SK-N-SH treated with all-trans-retinoic acid at 6 μM for 48 hours (cell line): Measurements from ENCODE around the gene ZSCAN22.

Experiments
- ARNTL ChIP-seq: fragments of 450-650 bp; formaldehyde crosslinking; IDR thresholded peaks from 2 replicates; pipeline ENCODE4 v1.5.0; 2020; ENCODE audit warnings: low read depth, mild to moderate bottlenecking, moderate library complexity, borderline replicate concordance
- BACH2 ChIP-seq: fragments of 250-450 bp; sonication (Bioruptor Pico); IDR thresholded peaks from 2 replicates; pipeline ENCODE4 v1.9.0; 2021; ENCODE audit warnings: mild to moderate bottlenecking, borderline replicate concordance
- CSDC2 ChIP-seq: fragments of 250-450 bp; sonication (Bioruptor Pico); IDR thresholded peaks from 2 replicates; pipeline ENCODE4 v1.5.0; 2020; ENCODE audit warnings: mild to moderate bottlenecking, moderate library complexity
- CSRNP3 ChIP-seq: fragments of 250-450 bp; sonication (Bioruptor Pico); IDR thresholded peaks from 2 replicates; pipeline ENCODE4 v1.5.1; 2021; ENCODE audit warnings: mild to moderate bottlenecking, moderate library complexity
- GLIS3 ChIP-seq: fragments of 250-450 bp; sonication (Bioruptor Pico); IDR thresholded peaks from 2 replicates; pipeline ENCODE4 v1.5.0; 2020; ENCODE audit warnings: mild to moderate bottlenecking, moderate library complexity
- ISL1 ChIP-seq: fragments of 250-450 bp; sonication (Bioruptor Pico); IDR thresholded peaks from 2 replicates; pipeline ENCODE4 v2.1.2; 2022; ENCODE audit warnings: mild to moderate bottlenecking, moderate library complexity
- OSR1 ChIP-seq: fragments of 250-450 bp; sonication (Bioruptor Pico); IDR thresholded peaks from 2 replicates; pipeline ENCODE4 v1.8.0; 2022; ENCODE audit warnings: moderate library complexity, mild to moderate bottlenecking, inconsistent platforms
- RARB ChIP-seq: fragments of 250-450 bp; sonication (Bioruptor Pico); IDR thresholded peaks from 2 replicates; pipeline ENCODE4 v1.8.0; 2021; ENCODE audit warnings: mild to moderate bottlenecking, moderate library complexity
- SNAI2 ChIP-seq: fragments of 250-450 bp; sonication (Bioruptor Pico); IDR thresholded peaks from 2 replicates; pipeline ENCODE4 v1.5.0; 2020; ENCODE audit warnings: mild to moderate bottlenecking, moderate library complexity
- ZFP30 ChIP-seq: fragments of 450-650 bp; formaldehyde crosslinking; IDR thresholded peaks from 2 replicates; pipeline ENCODE4 v1.5.0; 2022; ENCODE audit warnings: mild to moderate bottlenecking, moderate library complexity
- ZNF565 ChIP-seq: fragments of 450-650 bp; formaldehyde crosslinking; conservative IDR thresholded peaks from 2 replicates; pipeline ENCODE4 v1.5.0; 2020; ENCODE audit warnings: low read depth, mild to moderate bottlenecking, moderate library complexity
- TF ChIP-seq, protein P1 (sequence below): fragments of 250-450 bp; sonication (Bioruptor Pico); IDR thresholded peaks from 2 replicates; pipeline ENCODE4 v1.8.0; 2020; ENCODE audit warnings: mild to moderate bottlenecking, moderate library complexity, borderline replicate concordance

DNA sequence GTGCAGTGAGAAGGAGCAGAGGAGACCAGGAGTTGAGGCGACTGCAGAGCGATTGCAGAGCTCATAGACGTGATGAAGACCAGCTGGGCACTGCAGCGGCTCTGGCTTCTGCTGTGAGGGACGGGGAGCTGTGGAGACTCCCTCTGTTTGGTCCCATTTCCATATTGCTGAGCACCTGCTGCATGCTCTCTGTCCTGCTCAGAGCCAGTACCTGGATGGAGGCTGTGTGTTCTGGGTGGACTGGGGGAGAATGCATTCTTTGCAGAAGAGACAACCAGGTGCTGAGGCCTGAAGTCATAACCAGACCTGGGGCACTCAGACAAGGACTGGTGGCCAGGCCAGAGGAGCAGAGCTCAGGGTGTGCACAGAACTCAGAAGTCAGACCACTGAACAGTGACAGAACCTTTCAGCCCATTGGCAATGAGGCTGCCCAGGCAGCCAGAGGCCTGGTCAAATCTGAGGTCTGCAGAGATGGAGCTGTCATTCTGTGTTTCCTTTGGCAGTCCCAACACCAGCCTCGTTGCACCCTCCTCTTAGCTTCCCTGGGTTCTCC is 27.8 kb downstream of the ZSCAN22 start:
- TF ChIP-seq CSDC2 (no peak), ARNTL (CRISPR knock-in tag) (no peak), OSR1 (CRISPR knock-in tag) (no peak), ZNF565 (no peak), GLIS3 (CRISPR knock-in tag) (no peak), BACH2 (CRISPR knock-in tag) (no peak), CSRNP3 (CRISPR knock-in tag) (no peak), ZFP30 (CRISPR knock-in tag) (no peak), SNAI2 (CRISPR knock-in tag) (no peak), RARB (no peak), ISL1 (CRISPR knock-in tag) (no peak)
- TF ChIP-seq, protein P1, sequence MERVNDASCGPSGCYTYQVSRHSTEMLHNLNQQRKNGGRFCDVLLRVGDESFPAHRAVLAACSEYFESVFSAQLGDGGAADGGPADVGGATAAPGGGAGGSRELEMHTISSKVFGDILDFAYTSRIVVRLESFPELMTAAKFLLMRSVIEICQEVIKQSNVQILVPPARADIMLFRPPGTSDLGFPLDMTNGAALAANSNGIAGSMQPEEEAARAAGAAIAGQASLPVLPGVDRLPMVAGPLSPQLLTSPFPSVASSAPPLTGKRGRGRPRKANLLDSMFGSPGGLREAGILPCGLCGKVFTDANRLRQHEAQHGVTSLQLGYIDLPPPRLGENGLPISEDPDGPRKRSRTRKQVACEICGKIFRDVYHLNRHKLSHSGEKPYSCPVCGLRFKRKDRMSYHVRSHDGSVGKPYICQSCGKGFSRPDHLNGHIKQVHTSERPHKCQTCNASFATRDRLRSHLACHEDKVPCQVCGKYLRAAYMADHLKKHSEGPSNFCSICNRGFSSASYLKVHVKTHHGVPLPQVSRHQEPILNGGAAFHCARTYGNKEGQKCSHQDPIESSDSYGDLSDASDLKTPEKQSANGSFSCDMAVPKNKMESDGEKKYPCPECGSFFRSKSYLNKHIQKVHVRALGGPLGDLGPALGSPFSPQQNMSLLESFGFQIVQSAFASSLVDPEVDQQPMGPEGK (CRISPR knock-in tag) = no peak
